ENCODE measurements around the gene REPIN1.

- TF ChIP-seq KDM5A (IDR thresholded peaks at IDR 0.05): no peak
- TF ChIP-seq CTCF (IDR thresholded peaks at IDR 0.05): no peak
- TF ChIP-seq RAD21 (conservative IDR thresholded peaks at IDR 0.05 in 1 of 2, IDR thresholded peaks at IDR 0.05 in 1 of 2): no peak
Observed at GRCh38 chr7:150406567-150407421, 38.2 kb downstream of the REPIN1 start.

Measured in A549 (cell line).